OCI-LY7 (cell line): ENCODE results near the gene HEATR3. TPM values are rescaled to one million over a fixed set of nuclear protein-coding genes. Genes with fewer than 3 reads are reported as not detected.

Experiments used
- BruUV-seq: library from RNA; stranded (reverse); fragments of 400-500 nt; replicated peaks from 2 replicates; lab custom pipeline; 2021; lab: Mats Ljungman, UMichigan
- CTCF ChIA-PET: fragments of 300-600 bp; sonication (Branson Sonifier 250); formaldehyde crosslinking; loops from one replicate; lab custom pipeline; 2022; ENCODE audit warnings: antibody characterized with exemption; ENCODE audit not compliant: unreplicated experiment; lab: Charles Lee
- POLR2A ChIA-PET: fragments of 300-600 bp; sonication (Branson Sonifier 250); formaldehyde crosslinking; loops from one replicate; lab custom pipeline; 2022; ENCODE audit warnings: antibody characterized with exemption; lab: Charles Lee
- DNase-seq: peaks from one replicate; pipeline ENCODE4 v3.0.0-alpha.2; 2015; ENCODE audit warnings: low spot score
- H2AFZ ChIP-seq: fragments of 200-600 bp; sonication (generic), shearing (Covaris generic); 2 replicates; pipeline ENCODE4 v1.6.1; 2014; ENCODE audit warnings: mild to moderate bottlenecking, antibody characterized with exemption, low read length, moderate library complexity
- H3K27ac ChIP-seq: fragments of 200-600 bp; sonication (generic); 2 replicates; pipeline ENCODE4 v1.5.1; 2014; ENCODE audit warnings: mixed run types, low read depth, mild to moderate bottlenecking, moderate library complexity, low read length, inconsistent platforms; ENCODE audit not compliant: poor library complexity, severe bottlenecking
- H3K36me3 ChIP-seq: fragments of 200-600 bp; sonication (generic); 2 replicates; pipeline ENCODE4 v1.6.1; 2014; ENCODE audit warnings: mild to moderate bottlenecking, antibody characterized with exemption, low read length, moderate library complexity, mixed read lengths; ENCODE audit not compliant: insufficient read depth
- H3K4me1 ChIP-seq: fragments of 200-600 bp; sonication (generic); 2 replicates; pipeline ENCODE4 v1.5.1; 2014; ENCODE audit warnings: mild to moderate bottlenecking, low read length; ENCODE audit not compliant: insufficient read depth, poor library complexity, severe bottlenecking
- H3K4me2 ChIP-seq: fragments of 200-600 bp; sonication (generic); 2 replicates; pipeline ENCODE4 v1.6.1; 2014; ENCODE audit warnings: mild to moderate bottlenecking, low read length
- H3K4me3 ChIP-seq: fragments of 200-600 bp; sonication (generic); 2 replicates; pipeline ENCODE4 v1.5.1; 2014; ENCODE audit warnings: mild to moderate bottlenecking, low read depth, low read length; ENCODE audit not compliant: poor library complexity, severe bottlenecking
- H3K79me2 ChIP-seq: fragments of 200-600 bp; sonication (generic); 2 replicates; pipeline ENCODE4 v1.6.1; 2016; ENCODE audit warnings: low read depth, mild to moderate bottlenecking, low read length, moderate library complexity, mixed read lengths; ENCODE audit not compliant: insufficient read depth
- H3K9me2 ChIP-seq: fragments of 200-600 bp; sonication (generic); 2 replicates; pipeline ENCODE4 v1.6.1; 2016; ENCODE audit warnings: mild to moderate bottlenecking, low read length, mixed read lengths; ENCODE audit not compliant: insufficient read depth
- H3K9me3 ChIP-seq: fragments of 200-600 bp; sonication (generic); 2 replicates; pipeline ENCODE4 v1.6.1; 2014; ENCODE audit warnings: mild to moderate bottlenecking, mixed run types, low read length, mixed read lengths
- H4K20me1 ChIP-seq: fragments of 200-600 bp; sonication (generic); 2 replicates; pipeline ENCODE4 v1.6.1; 2014; ENCODE audit warnings: mild to moderate bottlenecking, antibody characterized with exemption, low read length, moderate library complexity, mixed read lengths; ENCODE audit not compliant: insufficient read depth
- CTCF ChIP-seq: fragments of 200-600 bp; sonication (generic); conservative IDR thresholded peaks from 2 replicates; pipeline ENCODE4 v1.5.1; 2014; ENCODE audit warnings: mild to moderate bottlenecking, antibody characterized with exemption, low read length, moderate library complexity, mixed read lengths
- EZH2phosphoT487 ChIP-seq: fragments of 200-600 bp; sonication (generic); IDR thresholded peaks from 2 replicates; pipeline ENCODE4 v1.6.1; 2018; ENCODE audit warnings: low read depth, borderline replicate concordance, mild to moderate bottlenecking, mixed run types, antibody characterized with exemption, low read length, moderate library complexity, mixed read lengths
- intact Hi-C: fragments of 100-400 bp; cut with micrococcal nuclease; formaldehyde crosslinking; loops from one replicate; pipeline ENCODE4 v1.10.0; 2022; ENCODE audit not compliant: unreplicated experiment
- total RNA-seq, 2 experiments: library from RNA; depleted of rRNA in 1 of 2; stranded (reverse); fragments of >200 nt in 1 of 2; shearing (Covaris generic) in 1 of 2; gene quantifications; 2 replicates each; pipeline ENCODE4 v1.2.3, GENCODE V29; 2014 to 2022

HEATR3 gene
- total RNA-seq, 2 experiments from 2014 or later = 34.2 to 50.6 TPM

DNA sequence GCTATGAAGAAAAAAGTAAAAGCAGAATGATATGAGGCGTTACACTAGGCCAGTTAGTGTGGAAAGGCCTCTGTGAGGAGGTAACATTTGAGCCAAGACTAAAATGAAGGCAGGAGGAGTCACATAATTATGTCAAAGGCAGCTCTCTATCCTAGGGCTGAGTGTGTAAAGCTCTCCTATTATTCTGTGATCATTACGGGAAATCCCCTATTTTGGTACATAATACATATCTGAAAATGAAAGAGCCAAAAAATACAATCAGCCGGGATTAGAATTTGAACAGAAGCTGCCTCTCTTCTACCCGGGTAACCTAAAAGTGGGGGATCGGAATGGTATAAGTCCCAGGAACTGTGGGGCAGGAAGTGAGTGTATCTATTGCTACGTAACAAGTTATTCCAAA is 27.1 kb downstream of the HEATR3 start:
- Histone ChIP-seq H4K20me1 (no peaks in the 10 kb centered on the region), H3K9me2 (no peaks in the 10 kb centered on the region), H3K4me3 (no peak overlapping the region), H3K79me2 (no peaks in the 10 kb centered on the region), H3K4me2 (no peak overlapping the region), H2AFZ (no peak overlapping the region), H3K36me3 (peaks cover 74% of the 10 kb centered on the region), H3K9me3 (no peaks in the 10 kb centered on the region), H3K27ac (no peak overlapping the region), H3K4me1 (no peaks in the 10 kb centered on the region)
- TF ChIP-seq EZH2phosphoT487 = no peak
- TF ChIP-seq CTCF = no peak
- no TSS peak for BruUV-seq
- CTCF ChIA-PET = no interaction called here
- no peak for DNase-seq
- POLR2A ChIA-PET = interaction anchor here (1.0 kb wide), 1 partner anchor 15 kb away, joined by 4 read pairs; no protein-coding TSS in a partner anchor
- intact Hi-C loops = no loop called here

DNA sequence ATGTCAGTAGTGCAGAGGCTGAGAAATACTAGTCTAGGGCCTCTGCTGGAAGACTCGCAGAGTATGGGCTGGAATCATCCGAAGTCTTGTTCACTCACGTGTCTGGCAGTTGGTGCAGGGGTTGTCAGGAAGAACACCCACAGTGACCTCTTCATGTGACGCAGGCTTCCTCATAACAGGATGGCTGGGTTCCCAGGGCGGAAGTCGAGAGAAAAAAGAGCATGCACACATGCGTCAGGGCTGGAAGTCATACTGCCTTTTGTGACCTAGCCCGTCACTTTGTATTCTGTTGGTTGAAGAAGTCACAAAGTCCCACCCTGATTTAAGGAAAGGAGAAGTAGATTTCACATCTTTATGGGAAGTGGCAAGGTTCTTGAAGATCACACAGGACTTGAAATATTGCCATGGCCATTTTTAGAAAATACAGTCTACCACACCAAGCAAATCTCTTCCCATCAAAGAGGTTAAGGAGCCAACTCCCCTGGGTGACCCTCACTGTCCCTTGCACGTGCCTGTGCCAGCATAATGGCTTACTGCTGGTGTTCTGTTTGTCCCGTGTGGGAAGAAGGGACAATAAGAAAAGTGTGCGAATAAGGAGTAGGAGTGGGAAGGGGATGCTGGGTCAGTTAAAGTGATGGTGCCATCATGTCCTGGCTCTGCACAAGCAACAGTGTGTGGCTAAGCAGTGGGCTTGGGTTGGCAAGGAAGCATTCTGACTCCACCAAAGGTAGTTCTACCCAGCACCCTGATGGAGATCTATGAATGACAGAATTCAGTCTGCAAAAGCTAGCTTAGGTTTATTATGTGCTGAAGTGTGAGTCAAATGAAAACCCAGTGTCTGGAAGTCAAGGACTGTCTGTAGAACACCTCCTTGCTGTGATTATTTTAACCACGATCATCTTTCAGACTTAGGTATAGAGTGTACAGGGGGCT is 28.1 kb downstream of the HEATR3 start:
- ChIA-PET CTCF (no interaction called here), POLR2A (no interaction called here)
- Histone ChIP-seq H2AFZ (no peak overlapping the region), H3K4me3 (no peak overlapping the region), H3K27ac (no peak overlapping the region), H3K79me2 (no peaks in the 10 kb centered on the region), H3K4me1 (no peaks in the 10 kb centered on the region), H4K20me1 (no peaks in the 10 kb centered on the region), H3K4me2 (no peak overlapping the region), H3K36me3 (peaks cover 67% of the 10 kb centered on the region), H3K9me3 (no peaks in the 10 kb centered on the region), H3K9me2 (no peaks in the 10 kb centered on the region)
- TF ChIP-seq EZH2phosphoT487 = no peak
- TF ChIP-seq CTCF = no peak
- no peak for DNase-seq
- intact Hi-C loops = no loop called here
- BruUV-seq = no TSS peak

- no peaks in the 10 kb centered on the region for H3K9me2 ChIP-seq
- no peak overlapping the region for H3K27ac ChIP-seq
- H2AFZ ChIP-seq = no peak overlapping the region
- no peaks in the 10 kb centered on the region for H3K4me1 ChIP-seq
- no peak overlapping the region for H3K4me2 ChIP-seq
- peaks cover 74% of the 10 kb centered on the region for H3K36me3 ChIP-seq
- no peaks in the 10 kb centered on the region for H3K79me2 ChIP-seq
- H4K20me1 ChIP-seq = no peaks in the 10 kb centered on the region
- TF ChIP-seq CTCF (no peak), EZH2phosphoT487 (no peak)
- ChIA-PET POLR2A (interaction anchor here (0.5 to 1.2 kb wide), 3 partner anchors 10 to 37 kb away, joined by 3 to 4 read pairs (median 3); no protein-coding TSS in a partner anchor), CTCF (no interaction called here)
- no TSS peak for BruUV-seq
- intact Hi-C loops = no loop called here
- H3K4me3 ChIP-seq = no peak overlapping the region
- H3K9me3 ChIP-seq = no peaks in the 10 kb centered on the region
- DNase-seq = no peak
Measured at GRCh38 chr16:50096791-50097190, 31.0 kb downstream of the HEATR3 start.
